AG09309 (cell line): ENCODE measurements around the gene ARID1A.
"Not testable (repeated sequence)": the region's sequence is repeated elsewhere in the genome, so short reads cannot be mapped to it uniquely, and the experiment has no call there.

Experiments used
- DNase-seq: peaks from one replicate; pipeline ENCODE4 v3.0.0-alpha.2; 2010; ENCODE audit warnings: low read depth
- H3K4me3 ChIP-seq: 2 replicates; pipeline ENCODE4 v1.5.1; 2011; ENCODE audit warnings: mild to moderate bottlenecking, low read depth, low read length, moderate library complexity; ENCODE audit not compliant: control insufficient read depth
- TF ChIP-seq, protein P1 (sequence below): IDR thresholded peaks from 2 replicates; pipeline ENCODE4 v1.5.1; 2011; ENCODE audit warnings: mild to moderate bottlenecking, low read depth, low read length, inconsistent platforms; ENCODE audit not compliant: insufficient read depth, control insufficient read depth; ENCODE audit errors: missing control alignments

ARID1A gene

DNA sequence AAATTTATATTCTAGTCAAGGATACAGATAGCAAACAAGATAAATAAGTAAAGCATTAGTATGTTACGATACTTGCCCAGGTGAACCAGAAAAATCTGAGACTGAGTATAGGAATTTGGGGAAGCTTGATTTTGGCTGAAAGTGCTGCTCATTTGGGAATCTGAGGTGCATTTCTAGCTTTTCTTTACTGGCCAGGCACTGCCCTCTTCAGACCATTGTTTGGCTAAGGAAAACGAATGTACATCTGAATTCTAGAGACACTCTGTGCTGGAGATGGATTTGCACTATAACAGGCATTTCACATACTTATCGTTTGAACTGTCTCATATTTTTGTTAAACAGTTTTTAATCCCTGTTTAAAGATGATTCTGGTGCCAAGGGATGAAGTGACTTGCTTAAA, 23.4 kb downstream of the ARID1A start:
- H3K4me3 ChIP-seq: no peak overlapping the region
- TF ChIP-seq, protein P1, sequence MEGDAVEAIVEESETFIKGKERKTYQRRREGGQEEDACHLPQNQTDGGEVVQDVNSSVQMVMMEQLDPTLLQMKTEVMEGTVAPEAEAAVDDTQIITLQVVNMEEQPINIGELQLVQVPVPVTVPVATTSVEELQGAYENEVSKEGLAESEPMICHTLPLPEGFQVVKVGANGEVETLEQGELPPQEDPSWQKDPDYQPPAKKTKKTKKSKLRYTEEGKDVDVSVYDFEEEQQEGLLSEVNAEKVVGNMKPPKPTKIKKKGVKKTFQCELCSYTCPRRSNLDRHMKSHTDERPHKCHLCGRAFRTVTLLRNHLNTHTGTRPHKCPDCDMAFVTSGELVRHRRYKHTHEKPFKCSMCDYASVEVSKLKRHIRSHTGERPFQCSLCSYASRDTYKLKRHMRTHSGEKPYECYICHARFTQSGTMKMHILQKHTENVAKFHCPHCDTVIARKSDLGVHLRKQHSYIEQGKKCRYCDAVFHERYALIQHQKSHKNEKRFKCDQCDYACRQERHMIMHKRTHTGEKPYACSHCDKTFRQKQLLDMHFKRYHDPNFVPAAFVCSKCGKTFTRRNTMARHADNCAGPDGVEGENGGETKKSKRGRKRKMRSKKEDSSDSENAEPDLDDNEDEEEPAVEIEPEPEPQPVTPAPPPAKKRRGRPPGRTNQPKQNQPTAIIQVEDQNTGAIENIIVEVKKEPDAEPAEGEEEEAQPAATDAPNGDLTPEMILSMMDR: peak; percentile 9
- DNase-seq: no peak

DNA sequence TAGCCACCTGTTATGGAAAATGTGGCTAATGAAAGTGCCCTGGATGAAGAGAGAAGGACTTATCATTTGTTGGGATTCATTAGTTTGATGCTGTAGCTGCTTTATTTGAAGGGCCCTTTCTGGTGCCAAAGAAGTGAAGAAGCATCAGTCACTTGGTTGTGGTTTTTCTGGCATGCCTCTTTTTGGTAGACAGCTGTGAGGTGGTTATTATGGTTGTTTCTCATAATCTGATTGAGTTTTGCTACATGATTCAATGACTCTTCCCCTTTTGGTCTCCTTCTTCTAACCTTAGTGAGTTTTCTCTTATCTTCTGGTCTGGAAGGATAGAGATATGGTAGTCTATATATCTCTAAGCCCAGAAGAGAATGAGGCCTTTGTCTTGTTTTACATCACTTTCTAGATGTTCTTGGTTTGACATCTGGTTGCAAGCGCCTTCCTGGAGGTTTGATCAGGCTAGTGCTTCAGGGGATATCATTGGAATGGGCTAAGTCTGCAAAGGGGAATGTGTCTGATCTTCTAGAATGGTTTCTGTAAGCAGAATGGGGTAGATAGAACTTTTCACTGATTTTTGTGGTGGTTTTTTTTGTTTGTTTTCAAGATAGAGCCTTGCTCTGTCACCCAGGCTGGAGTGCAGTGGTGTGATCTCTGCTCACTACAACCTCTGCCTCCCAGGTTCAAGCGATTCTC, 26.0 kb downstream of the ARID1A start:
- TF ChIP-seq, protein P1: no peak
- no peak for DNase-seq
- no peak overlapping the region for H3K4me3 ChIP-seq

DNA sequence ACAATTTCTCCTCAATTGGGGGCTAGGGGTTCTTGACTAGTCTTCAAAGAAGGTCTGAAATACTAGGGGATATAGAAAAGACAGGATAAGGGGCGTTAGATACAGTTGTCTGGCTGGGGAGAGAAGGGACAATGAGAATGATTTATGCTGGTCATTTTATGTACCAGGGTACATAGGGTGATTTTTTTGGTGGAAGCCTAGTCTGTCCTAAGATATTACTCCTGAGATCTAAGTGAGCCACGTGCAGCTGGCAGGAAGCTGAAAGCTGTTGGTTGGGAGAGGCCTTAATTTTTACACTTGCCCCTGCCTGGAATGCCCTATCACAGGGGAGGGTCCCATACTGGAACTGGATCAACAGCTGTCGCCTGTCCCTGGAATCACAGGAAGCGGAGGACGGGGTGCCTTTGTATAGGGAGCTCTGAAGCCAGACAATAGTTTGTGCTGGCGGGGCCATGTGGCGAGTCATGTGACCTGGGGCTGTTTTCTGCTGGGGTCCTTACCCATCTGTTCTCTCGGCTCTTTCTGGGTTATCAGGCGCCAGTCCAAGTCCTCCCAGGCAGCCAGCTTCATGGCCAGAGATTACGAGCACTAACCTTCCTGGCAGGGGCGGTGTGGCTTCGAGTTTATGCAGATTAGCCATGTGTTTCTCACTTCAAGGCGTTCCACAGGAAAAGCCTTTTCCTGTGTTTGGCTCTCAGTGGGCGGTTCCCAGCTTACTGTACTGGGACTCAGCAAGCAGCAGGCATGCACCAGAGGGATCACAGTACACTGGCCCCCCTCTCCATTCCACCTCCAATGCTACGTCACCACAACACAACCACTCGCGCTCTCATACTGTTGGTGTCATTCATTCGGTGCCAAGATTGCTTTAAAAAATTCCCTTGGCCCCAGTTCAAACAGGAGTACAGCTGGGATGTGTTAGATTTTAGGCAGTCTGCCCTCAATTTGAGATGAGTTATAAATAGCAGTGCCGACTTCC, 27.5 kb downstream of the ARID1A start:
- DNase-seq: peak; percentile 98
- H3K4me3 ChIP-seq: no peak overlapping the region
- TF ChIP-seq, protein P1: no peak

DNA sequence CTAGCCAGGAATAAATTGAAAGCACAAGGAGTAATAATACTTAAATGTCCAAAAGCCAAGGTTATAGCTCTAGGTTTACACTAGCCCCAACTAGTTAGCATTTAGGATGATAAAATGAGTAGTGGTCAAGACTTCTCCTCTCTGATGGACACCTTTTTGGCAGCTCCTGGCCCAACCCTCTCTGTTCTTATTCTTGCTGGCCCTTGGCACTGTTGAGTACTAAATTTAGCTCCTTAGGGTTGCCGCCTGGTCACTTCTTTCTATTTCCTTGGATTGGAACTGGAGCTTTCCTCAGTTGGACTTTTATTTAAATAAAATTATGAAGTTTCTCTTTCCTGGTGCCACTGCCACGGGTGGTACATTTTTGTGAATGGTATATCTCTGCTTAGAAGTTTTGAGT, 28.3 kb downstream of the ARID1A start:
- DNase-seq: no peak
- TF ChIP-seq, protein P1: no peak
- H3K4me3 ChIP-seq: no peak overlapping the region

DNA sequence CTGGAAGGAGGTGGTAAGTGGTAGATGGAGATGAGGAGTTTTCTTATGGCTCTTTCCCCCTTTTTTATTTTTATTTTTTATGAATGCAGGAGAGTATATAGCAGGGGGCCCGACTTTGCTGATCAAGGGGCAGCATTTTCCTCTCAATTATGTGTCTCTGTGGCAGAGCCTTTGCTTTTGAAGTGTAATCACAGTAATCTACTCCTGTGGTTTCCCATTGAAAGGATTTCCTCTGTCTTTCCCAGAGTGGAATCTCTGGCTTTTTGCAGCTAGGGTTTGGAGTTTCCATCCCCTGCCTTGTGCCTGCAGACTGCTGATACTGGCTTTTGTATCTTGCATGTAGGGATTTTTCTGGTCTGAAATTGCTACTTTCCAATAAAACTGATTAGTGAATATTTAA, 29.1 kb downstream of the ARID1A start:
- DNase-seq: no peak
- TF ChIP-seq, protein P1: no peak
- no peak overlapping the region for H3K4me3 ChIP-seq

DNA sequence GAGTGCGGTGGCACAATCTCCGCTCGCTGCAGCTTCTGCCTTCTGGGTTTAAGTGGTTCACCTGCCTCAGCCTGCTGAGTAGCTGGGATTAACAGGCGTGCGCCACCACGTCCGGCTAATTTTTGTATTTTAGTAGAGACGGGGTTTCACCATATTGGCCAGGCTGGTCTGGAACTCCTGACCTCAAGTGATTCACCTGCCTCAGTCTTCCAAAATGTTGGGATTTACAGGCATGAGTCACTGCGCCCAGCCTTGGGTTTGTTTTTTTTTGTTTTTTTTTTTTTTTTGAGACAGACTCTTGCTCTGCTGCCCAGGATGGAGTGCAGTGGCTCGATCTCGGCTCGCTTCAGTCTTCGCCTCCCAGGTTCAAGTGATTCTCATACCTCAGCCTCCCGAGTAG, 30.1 kb downstream of the ARID1A start:
- DNase-seq, H3K4me3 ChIP-seq: not testable (repeated sequence)

DNA sequence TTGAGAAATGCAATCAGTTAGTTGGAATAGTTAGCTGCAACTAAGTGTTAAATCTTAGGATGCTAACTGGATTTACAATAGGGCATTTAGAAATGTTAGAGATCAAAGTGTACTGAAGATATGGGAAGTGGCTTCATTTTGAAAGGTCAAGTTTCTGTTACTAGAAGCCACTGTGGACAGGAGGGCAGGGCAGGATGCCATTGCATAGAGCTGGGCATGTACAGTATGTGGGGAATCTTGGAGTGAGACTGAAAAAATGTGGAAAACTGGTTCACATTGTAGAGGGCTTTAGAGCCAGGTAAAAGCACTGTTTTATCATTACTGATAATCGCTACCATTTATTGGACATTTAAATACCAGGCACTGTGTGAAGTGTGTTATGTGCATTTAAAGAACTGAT, 31.0 kb downstream of the ARID1A start:
- TF ChIP-seq, protein P1: no peak
- no peak overlapping the region for H3K4me3 ChIP-seq
- DNase-seq: no peak
